ENCODE results near the gene TMEM63B. TPM values are rescaled to one million over a fixed set of nuclear protein-coding genes. Genes with fewer than 3 reads are reported as not detected.
"Not testable (repeated sequence)": the region's sequence is repeated elsewhere in the genome, so short reads cannot be mapped to it uniquely, and the experiment has no call there.

Gene TMEM63B
- total and polyA plus RNA-seq, 2 experiments from 2014 or later = 14.1 to 43.2 TPM

- WGBS, 2 experiments (ENCODE audit: low coverage in 1 of 2, low lambda C conversion rate in 2 of 2, missing lambda C conversion rate in 2 of 2) = 92 to 97% methylated on average over 4 of the region's 4 CpGs
- H3K27me3 ChIP-seq (replicated peaks; ENCODE audit: insufficient read depth) = no peaks in the 10 kb centered on the region
- no peaks in the 10 kb centered on the region for H4K20me1 ChIP-seq (ENCODE audit: insufficient read depth)
- H3K4me1 ChIP-seq (ENCODE audit: insufficient read depth) = peaks cover 23% of the 10 kb centered on the region
- no peaks in the 10 kb centered on the region for H3K36me3 ChIP-seq (ENCODE audit: low read depth)
- no peak overlapping the region for H3K27ac ChIP-seq
- peaks cover 24% of the 10 kb centered on the region for H3F3A ChIP-seq (ENCODE audit: insufficient read depth)
- no peak for DNase-seq
- no peak overlapping the region for H3K9ac ChIP-seq
- H3K9me2 ChIP-seq (ENCODE audit: insufficient read depth) = no peaks in the 10 kb centered on the region
- TF ChIP-seq EZH2phosphoT487 (IDR thresholded peaks at IDR 0.05; ENCODE audit: insufficient read depth, low read depth) (no peak), EZH2 (IDR thresholded peaks at IDR 0.05; ENCODE audit: insufficient read depth, poor library complexity, severe bottlenecking) (no peak)
- no peak overlapping the region for H3K4me2 ChIP-seq (ENCODE audit: unreplicated experiment)
- in situ Hi-C loops (cut with MboI) = no loop called here
- no peak overlapping the region for H3K4me3 ChIP-seq
- H3K79me2 ChIP-seq (ENCODE audit: insufficient read depth) = no peaks in the 10 kb centered on the region
- H2AFZ ChIP-seq = no peak overlapping the region
- no peaks in the 10 kb centered on the region for H3K9me3 ChIP-seq (ENCODE audit: low read depth)
Observed at GRCh38 chr6:44180406-44180805, 53.1 kb downstream of the TMEM63B start.

- WGBS, 2 experiments (ENCODE audit: low coverage in 1 of 2, low lambda C conversion rate in 2 of 2, missing lambda C conversion rate in 2 of 2) = 80 to 82% methylated on average over 4 of the region's 4 CpGs
- Histone ChIP-seq H3K9me3 (ENCODE audit: low read depth) (no peaks in the 10 kb centered on the region), H3K27me3 (replicated peaks; ENCODE audit: insufficient read depth) (no peaks in the 10 kb centered on the region), H3K27ac (no peak overlapping the region), H3K4me1 (ENCODE audit: insufficient read depth) (peaks cover 23% of the 10 kb centered on the region), H3K4me2 (ENCODE audit: unreplicated experiment) (no peak overlapping the region), H3K79me2 (ENCODE audit: insufficient read depth) (no peaks in the 10 kb centered on the region), H2AFZ (no peak overlapping the region), H3K9ac (no peak overlapping the region), H3K9me2 (ENCODE audit: insufficient read depth) (no peaks in the 10 kb centered on the region), H3K36me3 (ENCODE audit: low read depth) (no peaks in the 10 kb centered on the region), H3F3A (ENCODE audit: insufficient read depth) (peaks cover 24% of the 10 kb centered on the region), H4K20me1 (ENCODE audit: insufficient read depth) (no peaks in the 10 kb centered on the region), H3K4me3 (no peak overlapping the region)
- TF ChIP-seq EZH2phosphoT487 (IDR thresholded peaks at IDR 0.05; ENCODE audit: insufficient read depth, low read depth) (no peak), EZH2 (IDR thresholded peaks at IDR 0.05; ENCODE audit: insufficient read depth, poor library complexity, severe bottlenecking) (no peak)
- peak; percentile 33 for DNase-seq
- in situ Hi-C loops (cut with MboI) = no loop called here
Observed at GRCh38 chr6:44180886-44181285, 53.5 kb downstream of the TMEM63B start.

GRCh38 chr6:44181784-44182183 is 54.4 kb downstream of the TMEM63B start:
- H3K36me3 ChIP-seq (ENCODE audit: low read depth); H3K79me2 ChIP-seq (ENCODE audit: insufficient read depth); H2AFZ ChIP-seq; H3K27me3 ChIP-seq (replicated peaks; ENCODE audit: insufficient read depth); H3K4me2 ChIP-seq (ENCODE audit: unreplicated experiment); in situ Hi-C loops (cut with MboI); DNase-seq; H3K4me3 ChIP-seq; H3K9me3 ChIP-seq (ENCODE audit: low read depth); H3K27ac ChIP-seq; H3K9me2 ChIP-seq (ENCODE audit: insufficient read depth); H4K20me1 ChIP-seq (ENCODE audit: insufficient read depth); H3K9ac ChIP-seq: not testable (repeated sequence)
- Histone ChIP-seq H3K4me1 (ENCODE audit: insufficient read depth) (peaks cover 23% of the 10 kb centered on the region), H3F3A (ENCODE audit: insufficient read depth) (peaks cover 24% of the 10 kb centered on the region)

- in situ Hi-C loops (cut with MboI) = no loop called here
- TF ChIP-seq EZH2 (IDR thresholded peaks at IDR 0.05; ENCODE audit: insufficient read depth, poor library complexity, severe bottlenecking) = no peak
- no peak for TF ChIP-seq EZH2phosphoT487 (IDR thresholded peaks at IDR 0.05; ENCODE audit: insufficient read depth, low read depth)
- DNase-seq = no peak
Observed at GRCh38 chr6:44182911-44183390, 55.6 kb downstream of the TMEM63B start.

GRCh38 chr6:44183783-44184182 is 56.4 kb downstream of the TMEM63B start:
- TF ChIP-seq EZH2phosphoT487 (IDR thresholded peaks at IDR 0.05; ENCODE audit: insufficient read depth, low read depth) = no peak
- TF ChIP-seq EZH2 (IDR thresholded peaks at IDR 0.05; ENCODE audit: insufficient read depth, poor library complexity, severe bottlenecking) = no peak
- in situ Hi-C loops (cut with MboI) = no loop called here
- H4K20me1 ChIP-seq (ENCODE audit: insufficient read depth) = no peaks in the 10 kb centered on the region

More at GRCh38 chr6:44182911-44183390, 55.6 kb downstream of the TMEM63B start:
- Histone ChIP-seq H3K4me2 (ENCODE audit: unreplicated experiment) (no peak overlapping the region), H3K36me3 (ENCODE audit: low read depth) (no peaks in the 10 kb centered on the region), H4K20me1 (ENCODE audit: insufficient read depth) (no peaks in the 10 kb centered on the region), H3K4me1 (ENCODE audit: insufficient read depth) (peaks cover 18% of the 10 kb centered on the region), H2AFZ (no peak overlapping the region), H3K27me3 (replicated peaks; ENCODE audit: insufficient read depth) (no peaks in the 10 kb centered on the region), H3K9ac (no peak overlapping the region), H3F3A (ENCODE audit: insufficient read depth) (peaks cover 15% of the 10 kb centered on the region), H3K27ac (no peak overlapping the region), H3K9me2 (ENCODE audit: insufficient read depth) (no peaks in the 10 kb centered on the region), H3K79me2 (ENCODE audit: insufficient read depth) (no peaks in the 10 kb centered on the region), H3K4me3 (no peak overlapping the region), H3K9me3 (ENCODE audit: low read depth) (no peaks in the 10 kb centered on the region)
- 96 to 98% methylated on average over 4 of the region's 4 CpGs for WGBS, 2 experiments (ENCODE audit: low coverage in 1 of 2, low lambda C conversion rate in 2 of 2, missing lambda C conversion rate in 2 of 2)

GRCh38 chr6:44185356-44185755 is 58.0 kb downstream of the TMEM63B start:
- H3K27ac ChIP-seq; H3K36me3 ChIP-seq (ENCODE audit: low read depth); H3K4me1 ChIP-seq (ENCODE audit: insufficient read depth); H3K9me2 ChIP-seq (ENCODE audit: insufficient read depth); H2AFZ ChIP-seq; H3K4me3 ChIP-seq; DNase-seq; H3K79me2 ChIP-seq (ENCODE audit: insufficient read depth); H3K9me3 ChIP-seq (ENCODE audit: low read depth); H4K20me1 ChIP-seq (ENCODE audit: insufficient read depth); H3K4me2 ChIP-seq (ENCODE audit: unreplicated experiment); H3F3A ChIP-seq (ENCODE audit: insufficient read depth); in situ Hi-C loops (cut with MboI); H3K9ac ChIP-seq; H3K27me3 ChIP-seq (replicated peaks; ENCODE audit: insufficient read depth): not testable (repeated sequence)
- WGBS, 2 experiments (ENCODE audit: low coverage in 1 of 2, low lambda C conversion rate in 2 of 2, missing lambda C conversion rate in 2 of 2) = 79 to 84% methylated on average over 7 of the region's 7 CpGs

More at GRCh38 chr6:44183783-44184182, 56.4 kb downstream of the TMEM63B start:
- Histone ChIP-seq H3K27ac (no peak overlapping the region), H3K4me1 (ENCODE audit: insufficient read depth) (peaks cover 10% of the 10 kb centered on the region), H3K4me2 (ENCODE audit: unreplicated experiment) (no peak overlapping the region), H3K27me3 (replicated peaks; ENCODE audit: insufficient read depth) (no peaks in the 10 kb centered on the region), H3K36me3 (ENCODE audit: low read depth) (no peaks in the 10 kb centered on the region), H3K9me2 (ENCODE audit: insufficient read depth) (no peaks in the 10 kb centered on the region), H3K9ac (no peak overlapping the region), H2AFZ (no peak overlapping the region), H3K4me3 (no peak overlapping the region), H3K79me2 (ENCODE audit: insufficient read depth) (no peaks in the 10 kb centered on the region), H3K9me3 (ENCODE audit: low read depth) (no peaks in the 10 kb centered on the region), H3F3A (ENCODE audit: insufficient read depth) (peaks cover 8% of the 10 kb centered on the region)
- WGBS, 2 experiments (ENCODE audit: low coverage in 1 of 2, low lambda C conversion rate in 2 of 2, missing lambda C conversion rate in 2 of 2) = 60 to 70% methylated on average over 8 to 9 of the region's 9 CpGs
- no peak for DNase-seq
